Mucosa of rectum (tissue), 2 donors: ENCODE measurements around the gene PTH2R.
"Not testable (repeated sequence)": the region's sequence is repeated elsewhere in the genome, so short reads cannot be mapped to it uniquely, and the experiment has no call there.

Source experiments
- H3K27ac ChIP-seq, 2 donors: one replicate each; pipeline ENCODE4 v1.7.0; 2013; ENCODE audit warnings: inconsistent platforms in 2 of 2, low read depth in 2 of 2, low read length in 2 of 2
- H3K27me3 ChIP-seq, 2 donors: one replicate each; pipeline ENCODE4 v1.7.0; 2013; ENCODE audit warnings: low read length in 2 of 2; ENCODE audit not compliant: control insufficient read depth in 2 of 2, insufficient read depth in 2 of 2
- H3K36me3 ChIP-seq, 2 donors: one replicate each; pipeline ENCODE4 v1.7.0; 2013; ENCODE audit warnings: low read length in 2 of 2; ENCODE audit not compliant: control insufficient read depth in 2 of 2, insufficient read depth in 2 of 2
- H3K4me1 ChIP-seq, 2 donors: one replicate each; pipeline ENCODE4 v1.7.0; 2013; ENCODE audit warnings: low read length in 2 of 2, mild to moderate bottlenecking in 1 of 2; ENCODE audit not compliant: control insufficient read depth in 2 of 2, insufficient read depth in 2 of 2
- H3K4me3 ChIP-seq, 2 donors: one replicate each; pipeline ENCODE4 v1.7.0; 2013; ENCODE audit warnings: low read length in 2 of 2
- H3K9ac ChIP-seq, 2 donors: one replicate each; pipeline ENCODE4 v1.7.0; 2013; ENCODE audit warnings: low read length in 2 of 2, low read depth in 1 of 2, mild to moderate bottlenecking in 1 of 2
- H3K9me3 ChIP-seq, 2 donors: one replicate each; pipeline ENCODE4 v1.7.0; 2013; ENCODE audit warnings: low read length in 2 of 2; ENCODE audit not compliant: control insufficient read depth in 2 of 2
- donor health status: healthy.
- donor health status: Normal muscosa, but diverticular disease.

Gene PTH2R

GRCh38 chr2:208502288-208502687, 95.7 kb downstream of the PTH2R start:
- Histone ChIP-seq H3K4me1 (peaks cover 0 to 3% of the 10 kb centered on the region in 2 donors), H3K9me3 (no peaks in the 10 kb centered on the region), H3K9ac (no peak overlapping the region), H3K36me3 (no peaks in the 10 kb centered on the region), H3K27ac (no peak overlapping the region), H3K27me3 (no peaks in the 10 kb centered on the region), H3K4me3 (no peak overlapping the region)

GRCh38 chr2:208505365-208505764, 98.8 kb downstream of the PTH2R start:
- H3K4me3 ChIP-seq, H3K27me3 ChIP-seq, H3K27ac ChIP-seq, H3K36me3 ChIP-seq, H3K4me1 ChIP-seq, H3K9me3 ChIP-seq, H3K9ac ChIP-seq: not testable (repeated sequence)

GRCh38 chr2:208509586-208509985, 103.0 kb downstream of the PTH2R start:
- Histone ChIP-seq H3K9me3 (no peaks in the 10 kb centered on the region), H3K27me3 (no peaks in the 10 kb centered on the region), H3K36me3 (no peaks in the 10 kb centered on the region), H3K4me3 (no peak overlapping the region), H3K4me1 (no peaks in the 10 kb centered on the region), H3K9ac (no peak overlapping the region), H3K27ac (no peak overlapping the region)

DNA sequence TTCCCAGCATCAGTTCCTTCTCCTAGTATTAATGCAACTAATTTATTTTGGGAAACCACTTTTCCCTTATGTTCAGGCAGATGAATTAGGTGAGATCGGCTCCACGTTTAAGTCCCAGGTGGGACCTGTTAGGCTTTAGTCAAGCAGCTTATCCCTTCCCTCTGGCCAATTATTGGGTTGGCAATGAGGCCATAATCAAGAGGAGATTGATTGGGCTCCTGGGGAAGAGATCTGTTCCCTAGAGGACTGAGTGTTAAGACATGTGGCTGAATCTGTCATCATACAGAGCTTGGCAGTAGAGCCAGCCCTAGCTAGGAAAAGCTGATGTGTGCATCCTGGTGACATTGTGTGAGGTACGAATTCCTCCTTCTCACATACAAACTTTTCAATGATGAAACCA, 104.4 kb downstream of the PTH2R start:
- Histone ChIP-seq H3K4me1 (no peaks in the 10 kb centered on the region), H3K4me3 (no peak overlapping the region), H3K36me3 (no peaks in the 10 kb centered on the region), H3K27ac (no peak overlapping the region), H3K27me3 (no peaks in the 10 kb centered on the region), H3K9ac (no peak overlapping the region), H3K9me3 (no peaks in the 10 kb centered on the region)

DNA sequence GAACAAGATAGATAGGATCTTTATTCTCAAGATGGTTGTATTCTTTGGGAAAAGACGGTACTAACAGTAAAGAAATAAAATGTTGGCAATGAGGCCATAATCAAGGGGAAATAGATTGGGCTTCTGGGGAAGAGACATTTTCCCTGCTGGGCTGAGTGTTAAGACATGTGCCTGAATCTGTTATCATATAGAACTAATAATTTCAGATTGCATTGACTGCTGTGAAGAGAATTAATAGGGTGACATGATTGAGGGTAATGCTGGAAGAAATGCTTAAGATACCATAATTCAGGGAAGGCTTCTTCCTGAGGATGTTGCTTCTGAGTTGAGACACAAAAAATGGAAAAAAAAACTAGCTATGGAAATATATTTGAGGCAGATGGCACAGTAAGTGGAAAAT, 105.0 kb downstream of the PTH2R start:
- Histone ChIP-seq H3K27ac (no peak overlapping the region), H3K36me3 (no peaks in the 10 kb centered on the region), H3K9ac (no peak overlapping the region), H3K4me1 (no peaks in the 10 kb centered on the region), H3K4me3 (no peak overlapping the region), H3K27me3 (no peaks in the 10 kb centered on the region), H3K9me3 (no peaks in the 10 kb centered on the region)

GRCh38 chr2:208515099-208515498, 108.5 kb downstream of the PTH2R start:
- Histone ChIP-seq H3K9ac (no peak overlapping the region), H3K9me3 (no peaks in the 10 kb centered on the region), H3K4me3 (no peak overlapping the region), H3K4me1 (no peaks in the 10 kb centered on the region), H3K27me3 (no peaks in the 10 kb centered on the region), H3K36me3 (no peaks in the 10 kb centered on the region), H3K27ac (no peak overlapping the region)

- H3K4me3 ChIP-seq, H3K4me1 ChIP-seq, H3K27me3 ChIP-seq, H3K36me3 ChIP-seq, H3K9ac ChIP-seq, H3K9me3 ChIP-seq, H3K27ac ChIP-seq: not testable (repeated sequence)
Observed at GRCh38 chr2:208523069-208523468, 116.5 kb downstream of the PTH2R start.

DNA sequence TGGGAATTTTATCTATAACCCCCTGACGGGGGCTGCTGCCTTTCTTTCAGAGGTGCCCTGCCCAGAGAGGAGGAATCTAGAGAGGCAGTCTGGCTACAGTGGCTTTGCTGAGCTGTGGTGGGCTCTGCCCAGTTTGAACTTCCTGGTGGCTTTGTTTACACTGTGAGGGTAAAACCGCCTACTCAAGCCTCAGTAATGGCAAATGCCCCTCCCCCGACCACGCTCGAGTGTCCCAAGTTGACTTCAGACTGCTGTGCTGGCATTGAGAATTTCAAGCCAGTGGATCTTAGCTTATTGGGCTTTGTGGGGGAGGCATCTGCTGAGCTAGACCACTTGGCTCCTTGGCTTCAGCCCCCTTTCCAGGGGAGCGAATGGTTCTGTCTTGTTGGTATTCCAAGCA, 118.6 kb downstream of the PTH2R start:
- H3K9me3 ChIP-seq, H3K36me3 ChIP-seq, H3K4me1 ChIP-seq, H3K27me3 ChIP-seq, H3K27ac ChIP-seq, H3K9ac ChIP-seq, H3K4me3 ChIP-seq: not testable (repeated sequence)

DNA sequence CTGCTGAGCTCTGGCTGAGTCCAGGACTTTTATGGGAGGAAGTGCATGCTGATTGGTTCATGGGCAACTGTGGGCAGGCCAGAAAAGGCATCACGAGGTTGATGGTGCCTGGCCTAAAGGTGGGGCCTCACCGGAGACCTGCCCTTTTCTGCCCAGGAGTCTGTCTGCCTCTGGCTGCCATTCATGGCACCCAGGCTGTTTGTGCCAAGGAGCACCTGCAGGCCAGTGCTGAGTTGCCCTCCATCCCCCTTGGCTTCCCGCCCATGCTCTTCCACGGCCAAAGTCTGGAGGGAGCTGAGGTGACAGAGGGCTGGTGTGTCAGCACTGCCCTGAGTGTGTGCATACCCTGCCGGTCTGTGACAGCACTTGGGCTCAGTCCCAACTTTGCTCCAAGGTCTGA, 123.2 kb downstream of the PTH2R start:
- Histone ChIP-seq H3K9ac (no peak overlapping the region), H3K4me3 (no peak overlapping the region), H3K27ac (no peak overlapping the region), H3K36me3 (no peaks in the 10 kb centered on the region), H3K4me1 (peaks cover 0 to 3% of the 10 kb centered on the region in 2 donors), H3K9me3 (no peaks in the 10 kb centered on the region), H3K27me3 (no peaks in the 10 kb centered on the region)

- Histone ChIP-seq H3K4me1 (peaks cover 0 to 3% of the 10 kb centered on the region in 2 donors), H3K4me3 (no peak overlapping the region)
Observed at GRCh38 chr2:208531361-208531760, 124.8 kb downstream of the PTH2R start.

DNA sequence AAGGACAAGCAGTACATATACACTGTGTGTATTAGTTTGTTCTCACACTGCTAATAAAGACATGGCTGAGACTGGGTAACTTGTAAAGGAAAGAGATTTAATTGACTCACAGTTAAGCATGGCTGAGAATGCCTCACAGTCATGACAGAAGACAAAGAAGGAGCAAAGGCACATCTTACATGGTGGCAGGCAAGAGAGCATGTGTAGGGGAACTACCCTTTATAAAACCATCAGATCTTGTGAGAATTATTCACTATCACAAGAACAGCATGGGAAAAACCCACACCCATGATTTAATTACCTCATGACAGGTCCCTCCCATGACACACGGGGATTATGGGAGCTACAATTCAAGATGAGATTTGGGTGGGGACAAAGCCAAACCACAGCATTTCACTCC, 129.0 kb downstream of the PTH2R start:
- H3K27ac ChIP-seq, H3K27me3 ChIP-seq, H3K9me3 ChIP-seq, H3K4me3 ChIP-seq, H3K4me1 ChIP-seq, H3K9ac ChIP-seq, H3K36me3 ChIP-seq: not testable (repeated sequence)

More at GRCh38 chr2:208531361-208531760, 124.8 kb downstream of the PTH2R start:
- no peaks in the 10 kb centered on the region for H3K36me3 ChIP-seq
- H3K9me3 ChIP-seq, result peaks cover 0 to 3% of the 10 kb centered on the region in 2 donors
- no peaks in the 10 kb centered on the region for H3K27me3 ChIP-seq
- no peak overlapping the region for H3K9ac ChIP-seq
- no peak overlapping the region for H3K27ac ChIP-seq
